Measurements from ENCODE around the gene CRYBA4. TPM values are rescaled to one million over a fixed set of nuclear protein-coding genes. Genes with fewer than 3 reads are reported as not detected.

Gene CRYBA4
- total RNA-seq, 1 experiment from 2014 or later: 0.52 TPM

DNA sequence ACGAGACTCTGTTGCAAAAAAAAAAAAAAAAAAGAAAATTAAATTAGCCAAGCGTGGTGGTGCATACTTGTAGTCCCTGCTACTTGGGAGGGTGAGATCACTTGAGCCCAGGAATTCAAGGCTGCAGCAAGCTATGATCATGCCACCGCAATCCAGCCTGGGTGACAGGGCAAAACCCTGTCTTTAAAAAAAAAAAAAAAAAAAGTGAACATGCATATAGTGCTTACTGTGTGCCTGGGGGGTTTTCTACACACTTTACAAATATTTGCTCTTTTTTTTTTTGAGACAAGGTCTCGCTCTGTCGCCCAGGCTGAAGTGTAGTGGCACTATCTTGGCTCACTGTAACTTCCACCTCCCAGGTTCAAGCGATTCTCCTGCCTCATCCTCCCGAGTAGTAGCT lies 44.7 kb upstream of the CRYBA4 start:
- H3K4me2 ChIP-seq (ENCODE audit: insufficient read depth, insufficient read length, low read length): no peak overlapping the region
- no peak overlapping the region for H3K56ac ChIP-seq (ENCODE audit: insufficient read length, low read depth, low read length)
- H3K4me1 ChIP-seq (ENCODE audit: insufficient read depth, low read length): peaks cover 24% of the 10 kb centered on the region; the same call in 1 of the 2 replicates
- no peak overlapping the region for H3T11ph ChIP-seq (ENCODE audit: low read length)
- H3K27me3 ChIP-seq (ENCODE audit: insufficient read depth, low read length): no peaks in the 10 kb centered on the region
- peaks cover 43% of the 10 kb centered on the region; the same call in 1 of the 2 replicates for H3K79me2 ChIP-seq (ENCODE audit: insufficient read depth, low read length)
- H3K27ac ChIP-seq (ENCODE audit: insufficient read length, low read depth, low read length): no peak overlapping the region
- peaks cover 8% of the 10 kb centered on the region for H3K79me1 ChIP-seq (ENCODE audit: insufficient read depth, low read depth, low read length, poor library complexity, severe bottlenecking)
- H3K4ac ChIP-seq (ENCODE audit: low read depth, low read length): no peak overlapping the region
- no peaks in the 10 kb centered on the region for H3K27me3 Mint-ChIP-seq (ENCODE audit: low read depth)
- H3K18ac ChIP-seq (ENCODE audit: insufficient read length, low read depth, low read length): no peak overlapping the region
- no peak overlapping the region for H2AK5ac ChIP-seq (ENCODE audit: insufficient read length, low read length)
- no peak overlapping the region for H2AFZ ChIP-seq (ENCODE audit: low read length)
- peaks cover 70 to 78% of the 10 kb centered on the region in 2 experiments for H3K4me1 Mint-ChIP-seq
- no peak overlapping the region for H2BK5ac ChIP-seq (ENCODE audit: insufficient read length, low read length)
- H3K27ac Mint-ChIP-seq: no peak overlapping the region
- no peak overlapping the region for H3K23ac ChIP-seq (ENCODE audit: insufficient read length, low read depth, low read length)
- H2BK12ac ChIP-seq (ENCODE audit: insufficient read length, low read depth, low read length): no peak overlapping the region
- H3K23me2 ChIP-seq (ENCODE audit: insufficient read length, low read depth, low read length, poor library complexity, severe bottlenecking): no peaks in the 10 kb centered on the region
- WGBS (ENCODE audit: extremely low coverage, insufficient read length, low lambda C conversion rate): no CpG with 5 or more reads among the region's 7 CpGs
- TF ChIP-seq, protein P1, sequence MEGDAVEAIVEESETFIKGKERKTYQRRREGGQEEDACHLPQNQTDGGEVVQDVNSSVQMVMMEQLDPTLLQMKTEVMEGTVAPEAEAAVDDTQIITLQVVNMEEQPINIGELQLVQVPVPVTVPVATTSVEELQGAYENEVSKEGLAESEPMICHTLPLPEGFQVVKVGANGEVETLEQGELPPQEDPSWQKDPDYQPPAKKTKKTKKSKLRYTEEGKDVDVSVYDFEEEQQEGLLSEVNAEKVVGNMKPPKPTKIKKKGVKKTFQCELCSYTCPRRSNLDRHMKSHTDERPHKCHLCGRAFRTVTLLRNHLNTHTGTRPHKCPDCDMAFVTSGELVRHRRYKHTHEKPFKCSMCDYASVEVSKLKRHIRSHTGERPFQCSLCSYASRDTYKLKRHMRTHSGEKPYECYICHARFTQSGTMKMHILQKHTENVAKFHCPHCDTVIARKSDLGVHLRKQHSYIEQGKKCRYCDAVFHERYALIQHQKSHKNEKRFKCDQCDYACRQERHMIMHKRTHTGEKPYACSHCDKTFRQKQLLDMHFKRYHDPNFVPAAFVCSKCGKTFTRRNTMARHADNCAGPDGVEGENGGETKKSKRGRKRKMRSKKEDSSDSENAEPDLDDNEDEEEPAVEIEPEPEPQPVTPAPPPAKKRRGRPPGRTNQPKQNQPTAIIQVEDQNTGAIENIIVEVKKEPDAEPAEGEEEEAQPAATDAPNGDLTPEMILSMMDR (conservative IDR thresholded peaks at IDR 0.05): no peak
- peaks cover 18 to 34% (median 23%) of the 10 kb centered on the region in 3 experiments; a peak in 6 of 7 replicates for H3K36me3 Mint-ChIP-seq (ENCODE audit: insufficient read depth in 1 of 3, low read depth in 3 of 3)
- no peaks in the 10 kb centered on the region for H3K9me3 Mint-ChIP-seq
- DNase-seq: no peak
- no peak overlapping the region for H3K4me3 Mint-ChIP-seq
- H2BK20ac ChIP-seq (ENCODE audit: low read depth, low read length, poor library complexity, severe bottlenecking): no peak overlapping the region
- peaks cover 2% of the 10 kb centered on the region for H4K20me1 ChIP-seq (ENCODE audit: control insufficient read depth, insufficient read depth, insufficient read length)
- no peaks in the 10 kb centered on the region for H3K9me3 ChIP-seq (ENCODE audit: control insufficient read depth, low read depth, low read length)
- no peak overlapping the region for H4K91ac ChIP-seq (ENCODE audit: insufficient read length, low read depth, low read length)
- no peak overlapping the region for H2BK15ac ChIP-seq (ENCODE audit: low read depth, low read length)
- no peak overlapping the region for H2BK120ac ChIP-seq (ENCODE audit: low read depth, low read length, poor library complexity, severe bottlenecking)
- no peak overlapping the region for H4K8ac ChIP-seq (replicated peaks; ENCODE audit: insufficient read length, low read depth, low read length)
- no peak overlapping the region for H3K9ac ChIP-seq (ENCODE audit: extremely low read depth, insufficient read length, low read length)
- H3K14ac ChIP-seq (ENCODE audit: insufficient read depth, low read length): no peak overlapping the region
- H4K5ac ChIP-seq (ENCODE audit: insufficient read length, low read depth, low read length): no peak overlapping the region
